HCT116 (cell line): ENCODE measurements around the gene EIF4EBP3. TPM values are rescaled to one million over a fixed set of nuclear protein-coding genes. Genes with fewer than 3 reads are reported as not detected.

ENCODE experiments used
- ATAC-seq: fragments of 200-7000 bp; cut with Tn5 transposase; 2 replicates; pipeline ENCODE4 v1.9.1; 2020; ENCODE audit warnings: mild to moderate bottlenecking, moderate library complexity
- BruUV-seq: library from RNA; stranded (reverse); fragments of 400-500 nt; replicated peaks from 2 replicates; lab custom pipeline; 2021; lab: Mats Ljungman, UMichigan
- CTCF ChIA-PET: fragments of 300-600 bp; sonication (Branson Sonifier 250); formaldehyde crosslinking; loops from one replicate; lab custom pipeline; 2021; ENCODE audit warnings: antibody characterized with exemption; lab: Charles Lee
- POLR2A ChIA-PET: fragments of 300-600, 350-600 bp; sonication (Branson Sonifier 250); formaldehyde crosslinking; loops from one replicate; lab custom pipeline; 2021; ENCODE audit warnings: antibody characterized with exemption; lab: Charles Lee
- RAD21 ChIA-PET, 2 experiments: fragments of 300-600 bp; sonication (Branson Sonifier 250); formaldehyde crosslinking; loops; one replicate each; lab custom pipeline; 2023; ENCODE audit warnings: low total read pairs in 2 of 2; ENCODE audit not compliant: uncharacterized antibody in 2 of 2, unreplicated experiment in 2 of 2, low non-redundant PET in 1 of 2; lab: Charles Lee
- DNase-seq: peaks from one replicate; pipeline ENCODE4 v3.0.0-alpha.2; 2010; ENCODE audit warnings: low read depth, low spot score
- H2AFZ ChIP-seq: fragments of 200-600 bp; shearing (Covaris generic), sonication (generic); 2 replicates; pipeline ENCODE4 v1.6.1; 2017; ENCODE audit warnings: low read depth, mixed run types, mixed read lengths, antibody characterized with exemption, low read length; ENCODE audit not compliant: poor library complexity, severe bottlenecking
- H3K27ac ChIP-seq: 2 replicates; pipeline ENCODE4 v1.5.1; 2012; ENCODE audit warnings: low read depth, low read length
- H3K27me3 ChIP-seq: fragments of 200-600 bp; sonication (generic); 2 replicates; pipeline ENCODE4 v1.6.1; 2016; ENCODE audit warnings: mixed run types, low read length, mixed read lengths; ENCODE audit not compliant: insufficient read depth
- H3K36me3 ChIP-seq, 2 experiments: fragments of 200-500 bp in 1 of 2; fragments of 200-600 bp in 1 of 2; sonication (Bioruptor generic) in 1 of 2; sonication (generic) in 1 of 2; 2 replicates each; pipeline versions ENCODE4 v1.5.1 to v1.6.1; 2014 to 2016; ENCODE audit warnings: low read length in 2 of 2, inconsistent platforms in 1 of 2, mixed read lengths in 1 of 2, mixed run types in 1 of 2; ENCODE audit not compliant: insufficient read depth in 2 of 2, control insufficient read depth in 1 of 2
- H3K4me1 ChIP-seq, 2 experiments: fragments of 200-600 bp in 1 of 2; sonication (generic) in 1 of 2; 2 replicates each; pipeline versions ENCODE4 v1.5.1 to v1.6.1; 2012 to 2017; ENCODE audit warnings: low read length in 2 of 2, inconsistent platforms in 1 of 2, mild to moderate bottlenecking in 1 of 2, mixed read lengths in 1 of 2, mixed run types in 1 of 2, moderate library complexity in 1 of 2; ENCODE audit not compliant: insufficient read depth in 2 of 2, control insufficient read depth in 1 of 2
- H3K4me2 ChIP-seq: fragments of 200-600 bp; sonication (generic); 2 replicates; pipeline ENCODE4 v1.6.1; 2017; ENCODE audit warnings: mixed run types, low read length, mixed read lengths
- H3K4me3 ChIP-seq, 2 experiments: fragments of 200-600 bp in 1 of 2; sonication (generic) in 1 of 2; replicated peaks in 1 of 2; 2 replicates each; pipeline ENCODE4 v1.5.1; 2011 to 2016; ENCODE audit warnings: low read length in 2 of 2, control low read depth in 1 of 2, low read depth in 1 of 2, mild to moderate bottlenecking in 1 of 2, mixed read lengths in 1 of 2, mixed run types in 1 of 2
- H3K79me2 ChIP-seq: fragments of 200-600 bp; sonication (generic); 2 replicates; pipeline ENCODE4 v1.6.1; 2017; ENCODE audit warnings: mild to moderate bottlenecking, mixed run types, low read length, moderate library complexity, mixed read lengths; ENCODE audit not compliant: insufficient read depth
- H3K9ac ChIP-seq: fragments of 200-600 bp; sonication (generic); 2 replicates; pipeline ENCODE4 v1.6.1; 2016; ENCODE audit warnings: low read length, mixed read lengths
- H3K9me2 ChIP-seq: fragments of 200-600 bp; sonication (generic), shearing (Covaris generic); 2 replicates; pipeline ENCODE4 v1.6.1; 2017; ENCODE audit warnings: mixed run types, mild to moderate bottlenecking, moderate library complexity; ENCODE audit not compliant: insufficient read depth
- H3K9me3 ChIP-seq, 2 experiments: fragments of 200-500 bp in 1 of 2; fragments of 200-600 bp in 1 of 2; sonication (Bioruptor generic) in 1 of 2; sonication (generic) in 1 of 2; 2 replicates each; pipeline ENCODE4 v1.6.1; 2014 to 2017; ENCODE audit warnings: low read length in 2 of 2, mixed read lengths in 2 of 2, inconsistent platforms in 1 of 2, low read depth in 1 of 2, mild to moderate bottlenecking in 1 of 2, mixed run types in 1 of 2, moderate library complexity in 1 of 2; ENCODE audit not compliant: control insufficient read depth in 1 of 2, insufficient read depth in 1 of 2
- H4K20me1 ChIP-seq: fragments of 200-600 bp; sonication (generic), shearing (Covaris generic); 2 replicates; pipeline ENCODE4 v1.6.1; 2017; ENCODE audit warnings: mixed run types, mild to moderate bottlenecking, moderate library complexity; ENCODE audit not compliant: insufficient read depth
- CBX3 ChIP-seq: IDR thresholded peaks from 2 replicates; pipeline ENCODE4 v1.6.1; 2012; ENCODE audit warnings: low read depth
- CEBPB ChIP-seq: IDR thresholded peaks from 2 replicates; pipeline ENCODE4 v1.6.1; 2012; ENCODE audit warnings: low read depth
- EGR1 ChIP-seq: IDR thresholded peaks from 2 replicates; pipeline ENCODE4 v1.6.1; 2012; ENCODE audit warnings: low read depth
- ELF1 ChIP-seq: IDR thresholded peaks from 2 replicates; pipeline ENCODE4 v1.6.1; 2012; ENCODE audit warnings: low read depth, borderline replicate concordance
- EZH2 ChIP-seq: fragments of 200-600 bp; sonication (generic); IDR thresholded peaks from 2 replicates; pipeline ENCODE4 v1.6.1; 2017; ENCODE audit warnings: antibody characterized with exemption, mixed run types
- POLR2A ChIP-seq: IDR thresholded peaks from 2 replicates; pipeline ENCODE4 v1.7.0; 2011; ENCODE audit warnings: borderline replicate concordance; ENCODE audit not compliant: insufficient read depth, insufficient read length; ENCODE audit errors: extremely low read depth
- RAD21 ChIP-seq: IDR thresholded peaks from 2 replicates; pipeline ENCODE4 v1.6.1; 2012; ENCODE audit warnings: low read depth, mild to moderate bottlenecking
- SIN3A ChIP-seq: IDR thresholded peaks from 2 replicates; pipeline ENCODE4 v1.6.1; 2012; ENCODE audit warnings: low read depth
- SP1 ChIP-seq: IDR thresholded peaks from 2 replicates; pipeline ENCODE4 v1.6.1; 2012; ENCODE audit warnings: low read depth
- SRF ChIP-seq: IDR thresholded peaks from 2 replicates; pipeline ENCODE4 v1.6.1; 2012; ENCODE audit warnings: low read depth
- TCF7L2 ChIP-seq: IDR thresholded peaks from 2 replicates; pipeline ENCODE4 v1.7.0; 2011; ENCODE audit warnings: borderline replicate concordance, inconsistent platforms; ENCODE audit not compliant: insufficient read depth, insufficient read length; ENCODE audit errors: extremely low read depth
- YY1 ChIP-seq: IDR thresholded peaks from 2 replicates; pipeline ENCODE4 v1.6.1; 2011; ENCODE audit warnings: low read length, low read depth, moderate library complexity, mild to moderate bottlenecking; ENCODE audit not compliant: insufficient replicate concordance; ENCODE audit errors: extremely low read depth
- ZFX ChIP-seq: fragments of 450-650 bp; IDR thresholded peaks from 2 replicates; pipeline ENCODE4 v1.6.1; 2017
- ZNF274 ChIP-seq: fragments of 200-500 bp; sonication (Bioruptor generic); IDR thresholded peaks from 2 replicates; pipeline ENCODE4 v1.6.1; 2014; ENCODE audit warnings: mild to moderate bottlenecking, low read depth, low read length, inconsistent platforms
- intact Hi-C: fragments of 100-400 bp; cut with micrococcal nuclease; formaldehyde crosslinking; loops from 2 replicates; pipeline ENCODE4 v1.10.0; 2022
- total RNA-seq: library from RNA; stranded (reverse); gene quantifications from one replicate; pipeline ENCODE4 v1.2.1, GENCODE V29; 2021; ENCODE audit not compliant: unreplicated experiment
- TF ChIP-seq, protein P1 (sequence below), 3 experiments: fragments of 200-600 bp in 1 of 3; sonication (generic) in 1 of 3; IDR thresholded peaks in 2 of 3; conservative IDR thresholded peaks in 1 of 3; 2 replicates each; pipeline ENCODE4 v1.5.1; 2012 to 2017; ENCODE audit warnings: low read depth in 2 of 3, low read length in 2 of 3, antibody characterized with exemption in 1 of 3, borderline replicate concordance in 1 of 3, control low read depth in 1 of 3, mild to moderate bottlenecking in 1 of 3, mixed read lengths in 1 of 3, mixed run types in 1 of 3, moderate library complexity in 1 of 3; ENCODE audit not compliant: insufficient read depth in 1 of 3
- TF ChIP-seq, protein P2 (sequence below): IDR thresholded peaks from 2 replicates; pipeline ENCODE4 v1.6.1; 2012
- TF ChIP-seq, protein P3 (sequence below): IDR thresholded peaks from 2 replicates; pipeline ENCODE4 v1.6.1; 2011; ENCODE audit warnings: mild to moderate bottlenecking, low read length, moderate library complexity; ENCODE audit not compliant: insufficient replicate concordance; ENCODE audit errors: extremely low read depth
- TF ChIP-seq, protein P4 (sequence below): IDR thresholded peaks from 2 replicates; pipeline ENCODE4 v1.6.1; 2012

Gene EIF4EBP3
- total RNA-seq, 1 experiment from 2014 or later: 6.0 TPM

DNA sequence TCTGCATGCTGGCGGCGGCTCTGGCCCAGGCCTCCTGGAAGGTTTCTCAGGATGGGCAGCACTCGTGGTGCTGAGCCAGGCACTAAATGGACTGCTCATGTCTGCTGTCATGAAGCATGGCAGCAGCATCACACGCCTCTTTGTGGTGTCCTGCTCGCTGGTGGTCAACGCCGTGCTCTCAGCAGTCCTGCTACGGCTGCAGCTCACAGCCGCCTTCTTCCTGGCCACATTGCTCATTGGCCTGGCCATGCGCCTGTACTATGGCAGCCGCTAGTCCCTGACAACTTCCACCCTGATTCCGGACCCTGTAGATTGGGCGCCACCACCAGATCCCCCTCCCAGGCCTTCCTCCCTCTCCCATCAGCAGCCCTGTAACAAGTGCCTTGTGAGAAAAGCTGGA is 20.4 kb downstream of the EIF4EBP3 start:
- ATAC-seq: no peak
- POLR2A ChIA-PET: no interaction called here

More for the DNA sequence above, 20.4 kb downstream of the EIF4EBP3 start:
- Histone ChIP-seq H3K27ac (no peak overlapping the region), H3K4me1 (peaks cover 7 to 19% of the 10 kb centered on the region in 2 experiments; a peak in 3 of 4 replicates), H2AFZ (no peak overlapping the region), H3K79me2 (peaks cover 27% of the 10 kb centered on the region), H3K4me2 (no peak overlapping the region), H3K9ac (no peak overlapping the region), H3K9me2 (no peaks in the 10 kb centered on the region), H3K36me3 (peaks cover 0 to 15% of the 10 kb centered on the region in 2 experiments; a peak in 3 of 4 replicates), H4K20me1 (no peaks in the 10 kb centered on the region), H3K9me3 (no peaks in the 10 kb centered on the region), H3K4me3 (no peak overlapping the region), H3K27me3 (no peaks in the 10 kb centered on the region)
- ChIA-PET RAD21 (no interaction called here), CTCF (no interaction called here)
- DNase-seq: no peak
- intact Hi-C loops: no loop called here
- no TSS peak for BruUV-seq
- TF ChIP-seq YY1: no peak
- TF ChIP-seq SRF: no peak
- TF ChIP-seq, protein P1, sequence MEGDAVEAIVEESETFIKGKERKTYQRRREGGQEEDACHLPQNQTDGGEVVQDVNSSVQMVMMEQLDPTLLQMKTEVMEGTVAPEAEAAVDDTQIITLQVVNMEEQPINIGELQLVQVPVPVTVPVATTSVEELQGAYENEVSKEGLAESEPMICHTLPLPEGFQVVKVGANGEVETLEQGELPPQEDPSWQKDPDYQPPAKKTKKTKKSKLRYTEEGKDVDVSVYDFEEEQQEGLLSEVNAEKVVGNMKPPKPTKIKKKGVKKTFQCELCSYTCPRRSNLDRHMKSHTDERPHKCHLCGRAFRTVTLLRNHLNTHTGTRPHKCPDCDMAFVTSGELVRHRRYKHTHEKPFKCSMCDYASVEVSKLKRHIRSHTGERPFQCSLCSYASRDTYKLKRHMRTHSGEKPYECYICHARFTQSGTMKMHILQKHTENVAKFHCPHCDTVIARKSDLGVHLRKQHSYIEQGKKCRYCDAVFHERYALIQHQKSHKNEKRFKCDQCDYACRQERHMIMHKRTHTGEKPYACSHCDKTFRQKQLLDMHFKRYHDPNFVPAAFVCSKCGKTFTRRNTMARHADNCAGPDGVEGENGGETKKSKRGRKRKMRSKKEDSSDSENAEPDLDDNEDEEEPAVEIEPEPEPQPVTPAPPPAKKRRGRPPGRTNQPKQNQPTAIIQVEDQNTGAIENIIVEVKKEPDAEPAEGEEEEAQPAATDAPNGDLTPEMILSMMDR (IDR thresholded peaks at IDR 0.05 in 2 of 3, conservative IDR thresholded peaks at IDR 0.05 in 1 of 3; ENCODE audit: borderline replicate concordance in 1 of 3, insufficient read depth in 1 of 3, low read depth in 2 of 3, low read length in 2 of 3): no peak
- TF ChIP-seq, protein P2, sequence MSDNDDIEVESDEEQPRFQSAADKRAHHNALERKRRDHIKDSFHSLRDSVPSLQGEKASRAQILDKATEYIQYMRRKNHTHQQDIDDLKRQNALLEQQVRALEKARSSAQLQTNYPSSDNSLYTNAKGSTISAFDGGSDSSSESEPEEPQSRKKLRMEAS: no peak
- TF ChIP-seq RAD21: no peak
- TF ChIP-seq, protein P3, sequence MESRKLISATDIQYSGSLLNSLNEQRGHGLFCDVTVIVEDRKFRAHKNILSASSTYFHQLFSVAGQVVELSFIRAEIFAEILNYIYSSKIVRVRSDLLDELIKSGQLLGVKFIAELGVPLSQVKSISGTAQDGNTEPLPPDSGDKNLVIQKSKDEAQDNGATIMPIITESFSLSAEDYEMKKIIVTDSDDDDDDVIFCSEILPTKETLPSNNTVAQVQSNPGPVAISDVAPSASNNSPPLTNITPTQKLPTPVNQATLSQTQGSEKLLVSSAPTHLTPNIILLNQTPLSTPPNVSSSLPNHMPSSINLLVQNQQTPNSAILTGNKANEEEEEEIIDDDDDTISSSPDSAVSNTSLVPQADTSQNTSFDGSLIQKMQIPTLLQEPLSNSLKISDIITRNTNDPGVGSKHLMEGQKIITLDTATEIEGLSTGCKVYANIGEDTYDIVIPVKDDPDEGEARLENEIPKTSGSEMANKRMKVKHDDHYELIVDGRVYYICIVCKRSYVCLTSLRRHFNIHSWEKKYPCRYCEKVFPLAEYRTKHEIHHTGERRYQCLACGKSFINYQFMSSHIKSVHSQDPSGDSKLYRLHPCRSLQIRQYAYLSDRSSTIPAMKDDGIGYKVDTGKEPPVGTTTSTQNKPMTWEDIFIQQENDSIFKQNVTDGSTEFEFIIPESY: no peak
- no peak for TF ChIP-seq ZFX
- no peak for TF ChIP-seq POLR2A
- TF ChIP-seq SP1: no peak
- TF ChIP-seq ELF1: no peak
- TF ChIP-seq EZH2: no peak
- TF ChIP-seq, protein P4, sequence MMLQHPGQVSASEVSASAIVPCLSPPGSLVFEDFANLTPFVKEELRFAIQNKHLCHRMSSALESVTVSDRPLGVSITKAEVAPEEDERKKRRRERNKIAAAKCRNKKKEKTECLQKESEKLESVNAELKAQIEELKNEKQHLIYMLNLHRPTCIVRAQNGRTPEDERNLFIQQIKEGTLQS: no peak
- no peak for TF ChIP-seq TCF7L2
- TF ChIP-seq SIN3A: no peak
- TF ChIP-seq EGR1: no peak
- TF ChIP-seq CBX3: no peak
- TF ChIP-seq CEBPB: no peak
- TF ChIP-seq ZNF274: no peak
